Type B pancreatic cell (in vitro differentiated cells): Measurements from ENCODE around the gene ABHD17B. TPM values are rescaled to one million over a fixed set of nuclear protein-coding genes. Genes with fewer than 3 reads are reported as not detected.

Experiments used
- DNase-seq: peaks from one replicate; pipeline ENCODE4 v3.0.0; 2021; ENCODE audit warnings: mixed read lengths; ENCODE audit not compliant: unreplicated experiment; ENCODE audit errors: extremely low spot score
- H3K27ac Mint-ChIP-seq: 2 replicates; pipeline ENCODE4 v1.8.0; 2021; ENCODE audit warnings: mild to moderate bottlenecking, mixed read lengths
- H3K27me3 Mint-ChIP-seq: 2 replicates; pipeline ENCODE4 v1.8.0; 2021; ENCODE audit warnings: mixed read lengths
- H3K36me3 Mint-ChIP-seq: 2 replicates; pipeline ENCODE4 v1.8.0; 2021; ENCODE audit warnings: mixed read lengths
- H3K4me1 Mint-ChIP-seq: one replicate; pipeline ENCODE4 v1.8.0; 2021; ENCODE audit warnings: mixed read lengths; ENCODE audit not compliant: unreplicated experiment
- H3K4me3 Mint-ChIP-seq: 2 replicates; pipeline ENCODE4 v1.8.0; 2021; ENCODE audit warnings: mild to moderate bottlenecking, mixed read lengths
- H3K9me3 Mint-ChIP-seq: 2 replicates; pipeline ENCODE4 v1.8.0; 2021; ENCODE audit warnings: mixed read lengths
- CTCF ChIP-seq: fragments of 200-600 bp; sonication (generic); conservative IDR thresholded peaks from 2 replicates; pipeline ENCODE4 v1.5.0; 2021; ENCODE audit warnings: antibody characterized with exemption, mild to moderate bottlenecking
- total RNA-seq: library from RNA; stranded (reverse); gene quantifications from 2 replicates; pipeline ENCODE4 v1.2.1, GENCODE V29; 2021; ENCODE audit warnings: low replicate concordance

Gene ABHD17B
- total RNA-seq, 1 donor from 2014 or later: 35.7 TPM

- no peak for TF ChIP-seq CTCF
- Mint-ChIP-seq H3K27ac (no peak overlapping the region), H3K4me1 (no peaks in the 10 kb centered on the region), H3K4me3 (no peak overlapping the region), H3K9me3 (peaks cover 6% of the 10 kb centered on the region), H3K36me3 (peaks cover 36% of the 10 kb centered on the region), H3K27me3 (no peaks in the 10 kb centered on the region)
- no peak for DNase-seq
Measured at GRCh38 chr9:71858812-71859211, 52.2 kb downstream of the ABHD17B start.

- Mint-ChIP-seq H3K9me3 (peaks cover 6% of the 10 kb centered on the region), H3K36me3 (peaks cover 31% of the 10 kb centered on the region), H3K4me1 (no peaks in the 10 kb centered on the region), H3K27ac (no peak overlapping the region), H3K27me3 (no peaks in the 10 kb centered on the region), H3K4me3 (no peak overlapping the region)
- no peak for DNase-seq
- no peak for TF ChIP-seq CTCF
Measured at GRCh38 chr9:71858102-71858798, 52.7 kb downstream of the ABHD17B start.

- TF ChIP-seq CTCF: no peak
Measured at GRCh38 chr9:71857159-71857558, 53.8 kb downstream of the ABHD17B start.

GRCh38 chr9:71854811-71855210, 56.2 kb downstream of the ABHD17B start:
- no peak for TF ChIP-seq CTCF
- Mint-ChIP-seq H3K9me3 (no peaks in the 10 kb centered on the region), H3K36me3 (peaks cover 8% of the 10 kb centered on the region), H3K4me1 (no peaks in the 10 kb centered on the region), H3K27me3 (no peaks in the 10 kb centered on the region), H3K27ac (no peak overlapping the region), H3K4me3 (no peak overlapping the region)
- DNase-seq: no peak

More at GRCh38 chr9:71857159-71857558, 53.8 kb downstream of the ABHD17B start:
- DNase-seq: no peak
- Mint-ChIP-seq H3K9me3 (peaks cover 6% of the 10 kb centered on the region), H3K4me3 (no peak overlapping the region), H3K27ac (no peak overlapping the region), H3K36me3 (peaks cover 24% of the 10 kb centered on the region), H3K27me3 (no peaks in the 10 kb centered on the region), H3K4me1 (no peaks in the 10 kb centered on the region)

GRCh38 chr9:71853084-71853483, 57.9 kb downstream of the ABHD17B start:
- Mint-ChIP-seq H3K27ac (no peak overlapping the region), H3K36me3 (no peaks in the 10 kb centered on the region), H3K9me3 (no peaks in the 10 kb centered on the region), H3K4me3 (no peak overlapping the region), H3K4me1 (no peaks in the 10 kb centered on the region), H3K27me3 (no peaks in the 10 kb centered on the region)
- DNase-seq: no peak
- no peak for TF ChIP-seq CTCF
